GM18951 (cell line): ENCODE measurements around the gene C12orf54.
"Not testable (repeated sequence)": the region's sequence is repeated elsewhere in the genome, so short reads cannot be mapped to it uniquely, and the experiment has no call there.

Source experiments
- POLR2A ChIP-seq: IDR thresholded peaks from 4 replicates; pipeline ENCODE4 v1.6.1; 2011; ENCODE audit warnings: mild to moderate bottlenecking; ENCODE audit not compliant: insufficient read length, insufficient read depth; ENCODE audit errors: extremely low read depth
- in situ Hi-C: fragments of 300-500 bp; cut with MboI; formaldehyde crosslinking; loops from one replicate; pipeline ENCODE4 v1.12.0; 2022; ENCODE audit warnings: low sequenced_read_pairs, mixed read lengths, inconsistent platforms; ENCODE audit not compliant: unreplicated experiment

The C12orf54 gene

GRCh38 chr12:48482198-48482597 lies at the start of gene C12orf54:
TSS of gene C12orf54 (plus strand) at chr12:48482498. CDS start at chr12:48483297, 799 bp downstream.
- no peak for TF ChIP-seq POLR2A
- in situ Hi-C loops: no loop called here

- in situ Hi-C loops: not testable (repeated sequence)
Observed at GRCh38 chr12:48434016-48434415, 48.3 kb upstream of the C12orf54 start.

- in situ Hi-C loops: no loop called here
- no peak for TF ChIP-seq POLR2A
Observed at GRCh38 chr12:48441069-48441468, 41.2 kb upstream of the C12orf54 start.

- no peak for TF ChIP-seq POLR2A
- in situ Hi-C loops: no loop called here
Observed at GRCh38 chr12:48442179-48442847, 40.0 kb upstream of the C12orf54 start.

GRCh38 chr12:48445538-48445937 lies 36.8 kb upstream of the C12orf54 start:
- no peak for TF ChIP-seq POLR2A
- in situ Hi-C loops: no loop called here

- TF ChIP-seq POLR2A: no peak
Observed at GRCh38 chr12:48446161-48446776, 36.0 kb upstream of the C12orf54 start.

GRCh38 chr12:48447755-48448154 lies 34.5 kb upstream of the C12orf54 start:
- in situ Hi-C loops: no loop called here
- TF ChIP-seq POLR2A: no peak

More at GRCh38 chr12:48446161-48446776, 36.0 kb upstream of the C12orf54 start:
- in situ Hi-C loops: no loop called here

- no peak for TF ChIP-seq POLR2A
- in situ Hi-C loops: no loop called here
Observed at GRCh38 chr12:48451372-48451771, 30.9 kb upstream of the C12orf54 start.

GRCh38 chr12:48452961-48453360 lies 29.3 kb upstream of the C12orf54 start:
- in situ Hi-C loops: not testable (repeated sequence)

GRCh38 chr12:48454667-48455066 lies 27.6 kb upstream of the C12orf54 start:
- no peak for TF ChIP-seq POLR2A
- in situ Hi-C loops: no loop called here

- in situ Hi-C loops: no loop called here
Observed at GRCh38 chr12:48455116-48455515, 27.2 kb upstream of the C12orf54 start.

GRCh38 chr12:48459259-48459658 lies 23.0 kb upstream of the C12orf54 start:
- in situ Hi-C loops: no loop called here
- no peak for TF ChIP-seq POLR2A

More at GRCh38 chr12:48455116-48455515, 27.2 kb upstream of the C12orf54 start:
- TF ChIP-seq POLR2A: no peak

GRCh38 chr12:48469027-48469426 lies 13.3 kb upstream of the C12orf54 start:
- in situ Hi-C loops: not testable (repeated sequence)

- in situ Hi-C loops: no loop called here
- no peak for TF ChIP-seq POLR2A
Observed at GRCh38 chr12:48472259-48472658, 10.0 kb upstream of the C12orf54 start, which contains the start of gene ANP32D. TSS of gene ANP32D (plus strand) at chr12:48472559. CDS start at chr12:48472665, 106 bp downstream.
